GM21423 (cell line): Measurements from ENCODE around the gene FSTL4.
"Not testable (repeated sequence)": the region's sequence is repeated elsewhere in the genome, so short reads cannot be mapped to it uniquely, and the experiment has no call there.

Experiments
- ATAC-seq: cut with Tn5 transposase; IDR thresholded peaks from one replicate; pipeline ENCODE4 v1.9.1; 2021; ENCODE audit warnings: mild to moderate bottlenecking, moderate library complexity; ENCODE audit not compliant: unreplicated experiment

The FSTL4 gene

GRCh38 chr5:133205204-133205603 lies 407.1 kb downstream of the FSTL4 start:
- ATAC-seq = no peak

GRCh38 chr5:133203317-133204305 lies 408.7 kb downstream of the FSTL4 start:
- no peak for ATAC-seq

- ATAC-seq = no peak
Measured at GRCh38 chr5:133202066-133202665, 410.2 kb downstream of the FSTL4 start.

GRCh38 chr5:133201310-133201709 lies 411.0 kb downstream of the FSTL4 start:
- no peak for ATAC-seq

- no peak for ATAC-seq
Measured at GRCh38 chr5:133200256-133200655, 412.1 kb downstream of the FSTL4 start.

GRCh38 chr5:133199417-133200178 lies 412.7 kb downstream of the FSTL4 start:
- no peak for ATAC-seq

GRCh38 chr5:133198511-133198910 lies 413.8 kb downstream of the FSTL4 start:
- no peak for ATAC-seq

- ATAC-seq = no peak
Measured at GRCh38 chr5:133196441-133197085, 415.8 kb downstream of the FSTL4 start.

- no peak for ATAC-seq
Measured at GRCh38 chr5:133195250-133195649, 417.1 kb downstream of the FSTL4 start.

GRCh38 chr5:133193794-133194193 lies 418.5 kb downstream of the FSTL4 start:
- ATAC-seq = no peak

- no peak for ATAC-seq
Measured at GRCh38 chr5:133192716-133193115, 419.6 kb downstream of the FSTL4 start.

GRCh38 chr5:133189881-133190280 lies 422.5 kb downstream of the FSTL4 start:
- no peak for ATAC-seq

- ATAC-seq = no peak
Measured at GRCh38 chr5:133179405-133179804, 432.9 kb downstream of the FSTL4 start.

GRCh38 chr5:133170756-133171387 lies 441.5 kb downstream of the FSTL4 start:
- not testable (repeated sequence) for ATAC-seq

- ATAC-seq = no peak
Measured at GRCh38 chr5:133164759-133165158, 447.6 kb downstream of the FSTL4 start.

GRCh38 chr5:133163839-133164238 lies 448.5 kb downstream of the FSTL4 start:
- ATAC-seq = no peak

GRCh38 chr5:133159543-133159942 lies 452.8 kb downstream of the FSTL4 start:
- no peak for ATAC-seq

GRCh38 chr5:133155326-133155969 lies 456.9 kb downstream of the FSTL4 start:
- no peak for ATAC-seq

- ATAC-seq = no peak
Measured at GRCh38 chr5:133154274-133155075, 457.9 kb downstream of the FSTL4 start.
